Neural progenitor cell (in vitro differentiated cells): ENCODE measurements around the gene DCP1B.

Experiments used
- EZH2 ChIP-seq: fragments of 200-600 bp; sonication (generic); IDR thresholded peaks from 2 replicates; pipeline ENCODE4 v1.6.1; 2017; ENCODE audit warnings: antibody characterized with exemption, mild to moderate bottlenecking, moderate library complexity
- EZH2phosphoT487 ChIP-seq: fragments of 200-600 bp; sonication (generic); IDR thresholded peaks from 2 replicates; pipeline ENCODE4 v1.6.1; 2017; ENCODE audit warnings: antibody characterized with exemption
- TF ChIP-seq, protein P1 (sequence below): fragments of 200-600 bp; sonication (generic); IDR thresholded peaks from 2 replicates; pipeline ENCODE4 v1.5.1; 2017; ENCODE audit warnings: antibody characterized with exemption, mild to moderate bottlenecking

DNA sequence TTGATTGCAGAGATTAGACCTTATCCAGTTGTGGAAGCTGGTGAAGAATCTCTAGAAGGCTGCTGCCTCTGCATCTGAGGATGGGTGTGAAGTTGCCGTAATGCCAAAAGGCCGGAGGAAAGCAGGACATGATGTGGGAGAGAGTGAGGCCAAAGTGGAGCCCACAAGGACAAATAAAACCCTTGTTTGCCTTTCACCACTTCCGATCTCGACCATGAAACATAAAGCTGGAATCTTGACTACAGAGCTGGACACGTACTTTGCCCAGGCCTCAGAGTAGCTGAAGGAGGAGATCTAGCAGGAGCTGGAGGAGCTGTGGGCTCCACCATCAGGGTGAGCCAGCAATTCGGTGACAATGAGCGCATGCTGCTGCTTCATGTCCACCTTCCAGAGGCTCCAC is 43.5 kb upstream of the DCP1B start:
- TF ChIP-seq, protein P1, sequence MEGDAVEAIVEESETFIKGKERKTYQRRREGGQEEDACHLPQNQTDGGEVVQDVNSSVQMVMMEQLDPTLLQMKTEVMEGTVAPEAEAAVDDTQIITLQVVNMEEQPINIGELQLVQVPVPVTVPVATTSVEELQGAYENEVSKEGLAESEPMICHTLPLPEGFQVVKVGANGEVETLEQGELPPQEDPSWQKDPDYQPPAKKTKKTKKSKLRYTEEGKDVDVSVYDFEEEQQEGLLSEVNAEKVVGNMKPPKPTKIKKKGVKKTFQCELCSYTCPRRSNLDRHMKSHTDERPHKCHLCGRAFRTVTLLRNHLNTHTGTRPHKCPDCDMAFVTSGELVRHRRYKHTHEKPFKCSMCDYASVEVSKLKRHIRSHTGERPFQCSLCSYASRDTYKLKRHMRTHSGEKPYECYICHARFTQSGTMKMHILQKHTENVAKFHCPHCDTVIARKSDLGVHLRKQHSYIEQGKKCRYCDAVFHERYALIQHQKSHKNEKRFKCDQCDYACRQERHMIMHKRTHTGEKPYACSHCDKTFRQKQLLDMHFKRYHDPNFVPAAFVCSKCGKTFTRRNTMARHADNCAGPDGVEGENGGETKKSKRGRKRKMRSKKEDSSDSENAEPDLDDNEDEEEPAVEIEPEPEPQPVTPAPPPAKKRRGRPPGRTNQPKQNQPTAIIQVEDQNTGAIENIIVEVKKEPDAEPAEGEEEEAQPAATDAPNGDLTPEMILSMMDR, result no peak
- TF ChIP-seq EZH2phosphoT487 (no peak), EZH2 (no peak)
